H9 (cell line): ENCODE measurements around the gene RPS14. TPM values are rescaled to one million over a fixed set of nuclear protein-coding genes. Genes with fewer than 3 reads are reported as not detected.

Experiments
- DNase-seq: peaks from one replicate; pipeline ENCODE4 v3.0.0-alpha.2; 2017
- H2AFZ ChIP-seq: one replicate; pipeline ENCODE4 v1.6.1; 2013; ENCODE audit warnings: mild to moderate bottlenecking, low read length, control low read depth, moderate library complexity
- H2AK5ac ChIP-seq: 2 replicates; pipeline ENCODE4 v1.6.1; 2013; ENCODE audit warnings: low read length, control low read depth, mixed read lengths; ENCODE audit not compliant: insufficient read length
- H2BK120ac ChIP-seq: one replicate; pipeline ENCODE4 v1.6.1; 2013; ENCODE audit warnings: low read depth, mild to moderate bottlenecking, low read length, control low read depth, inconsistent platforms; ENCODE audit not compliant: poor library complexity, severe bottlenecking
- H2BK12ac ChIP-seq: 2 replicates; pipeline ENCODE4 v1.6.1; 2013; ENCODE audit warnings: low read length, control low read depth, mixed read lengths, low read depth; ENCODE audit not compliant: insufficient read length
- H2BK15ac ChIP-seq: 2 replicates; pipeline ENCODE4 v1.6.1; 2013; ENCODE audit warnings: low read depth, low read length, control low read depth
- H2BK20ac ChIP-seq: one replicate; pipeline ENCODE4 v1.6.1; 2013; ENCODE audit warnings: low read depth, mild to moderate bottlenecking, low read length, control low read depth, inconsistent platforms; ENCODE audit not compliant: poor library complexity, severe bottlenecking
- H2BK5ac ChIP-seq: 2 replicates; pipeline ENCODE4 v1.6.1; 2013; ENCODE audit warnings: low read length, control low read depth, mixed read lengths; ENCODE audit not compliant: insufficient read length
- H3K14ac ChIP-seq: 2 replicates; pipeline ENCODE4 v1.6.1; 2013; ENCODE audit warnings: low read length, control low read depth; ENCODE audit not compliant: insufficient read depth
- H3K18ac ChIP-seq: 2 replicates; pipeline ENCODE4 v1.6.1; 2013; ENCODE audit warnings: low read depth, mild to moderate bottlenecking, mixed read lengths, low read length, control low read depth; ENCODE audit not compliant: insufficient read length
- H3K23ac ChIP-seq: 2 replicates; pipeline ENCODE4 v1.6.1; 2013; ENCODE audit warnings: low read length, control low read depth, mixed read lengths, low read depth; ENCODE audit not compliant: insufficient read length
- H3K23me2 ChIP-seq: 2 replicates; pipeline ENCODE4 v1.6.1; 2013; ENCODE audit warnings: low read depth, mild to moderate bottlenecking, mixed read lengths, low read length, control low read depth; ENCODE audit not compliant: insufficient read length, poor library complexity, severe bottlenecking
- H3K27ac ChIP-seq: 2 replicates; pipeline ENCODE4 v1.5.1; 2013; ENCODE audit warnings: low read length, control low read depth, mixed read lengths, low read depth; ENCODE audit not compliant: insufficient read length
- H3K27me3 ChIP-seq: 2 replicates; pipeline ENCODE4 v1.6.1; 2013; ENCODE audit warnings: low read length, control low read depth, inconsistent platforms; ENCODE audit not compliant: insufficient read depth
- H3K4ac ChIP-seq: 2 replicates; pipeline ENCODE4 v1.6.1; 2013; ENCODE audit warnings: low read depth, mild to moderate bottlenecking, control low read depth, inconsistent platforms, low read length, moderate library complexity
- H3K4me1 ChIP-seq: 2 replicates; pipeline ENCODE4 v1.6.1; 2013; ENCODE audit warnings: low read length, control low read depth, inconsistent platforms; ENCODE audit not compliant: insufficient read depth
- H3K4me2 ChIP-seq: 2 replicates; pipeline ENCODE4 v1.6.1; 2013; ENCODE audit warnings: low read length, control low read depth, mixed read lengths; ENCODE audit not compliant: insufficient read length, insufficient read depth
- H3K56ac ChIP-seq: 2 replicates; pipeline ENCODE4 v1.6.1; 2013; ENCODE audit warnings: low read depth, mild to moderate bottlenecking, mixed read lengths, low read length, control low read depth; ENCODE audit not compliant: insufficient read length
- H3K79me1 ChIP-seq: 2 replicates; pipeline ENCODE4 v1.6.1; 2013; ENCODE audit warnings: low read depth, mild to moderate bottlenecking, moderate library complexity, low read length, control low read depth, inconsistent platforms; ENCODE audit not compliant: insufficient read depth, poor library complexity, severe bottlenecking
- H3K79me2 ChIP-seq: 2 replicates; pipeline ENCODE4 v1.6.1; 2013; ENCODE audit warnings: low read length, control low read depth, inconsistent platforms; ENCODE audit not compliant: insufficient read depth
- H3K9ac ChIP-seq: 2 replicates; pipeline ENCODE4 v1.6.1; 2013; ENCODE audit warnings: low read length, control low read depth, mixed read lengths; ENCODE audit not compliant: insufficient read length; ENCODE audit errors: extremely low read depth
- H3K9me3 ChIP-seq: one replicate; pipeline ENCODE4 v1.6.1; 2013; ENCODE audit warnings: low read depth, low read length, inconsistent platforms; ENCODE audit not compliant: control insufficient read depth
- H3T11ph ChIP-seq: one replicate; pipeline ENCODE4 v1.6.1; 2013; ENCODE audit warnings: mild to moderate bottlenecking, low read length, control low read depth, inconsistent platforms
- H4K20me1 ChIP-seq: one replicate; pipeline ENCODE4 v1.6.1; 2013; ENCODE audit not compliant: control insufficient read depth, insufficient read length, insufficient read depth
- H4K5ac ChIP-seq: 2 replicates; pipeline ENCODE4 v1.6.1; 2013; ENCODE audit warnings: low read depth, mild to moderate bottlenecking, mixed read lengths, low read length, control low read depth; ENCODE audit not compliant: insufficient read length
- H4K8ac ChIP-seq: replicated peaks from 2 replicates; pipeline ENCODE4 v1.6.1; 2013; ENCODE audit warnings: low read length, control low read depth, mixed read lengths, low read depth; ENCODE audit not compliant: insufficient read length
- H4K91ac ChIP-seq: 2 replicates; pipeline ENCODE4 v1.6.1; 2013; ENCODE audit warnings: low read depth, mild to moderate bottlenecking, moderate library complexity, mixed read lengths, low read length, control low read depth; ENCODE audit not compliant: insufficient read length
- H3K27ac Mint-ChIP-seq, 3 experiments: 2 replicates in 2 of 3; 3 replicates in 1 of 3; pipeline ENCODE4 v1.8.0; 2020 to 2021; ENCODE audit warnings: mixed read lengths in 3 of 3, mild to moderate bottlenecking in 1 of 3, moderate library complexity in 1 of 3
- H3K27me3 Mint-ChIP-seq: 2 replicates; pipeline ENCODE4 v1.8.0; 2021; ENCODE audit warnings: low read depth, mild to moderate bottlenecking, moderate library complexity, mixed read lengths
- H3K36me3 Mint-ChIP-seq, 3 experiments: 2 replicates in 2 of 3; 3 replicates in 1 of 3; pipeline ENCODE4 v1.8.0; 2020 to 2021; ENCODE audit warnings: low read depth in 3 of 3, mixed read lengths in 3 of 3; ENCODE audit not compliant: insufficient read depth in 1 of 3
- H3K4me1 Mint-ChIP-seq, 2 experiments: 2 replicates each; pipeline ENCODE4 v1.8.0; 2020; ENCODE audit warnings: mixed read lengths in 2 of 2
- H3K4me3 Mint-ChIP-seq, 2 experiments: 2 replicates in 1 of 2; 3 replicates in 1 of 2; pipeline ENCODE4 v1.8.0; 2020 to 2021; ENCODE audit warnings: mild to moderate bottlenecking in 2 of 2, mixed read lengths in 2 of 2, moderate library complexity in 1 of 2
- H3K9me3 Mint-ChIP-seq, 2 experiments: 2 replicates in 1 of 2; 3 replicates in 1 of 2; pipeline ENCODE4 v1.8.0; 2020; ENCODE audit warnings: mild to moderate bottlenecking in 2 of 2, mixed read lengths in 2 of 2, moderate library complexity in 1 of 2
- CTCF ChIP-seq: fragments of 200-600 bp; sonication (generic); conservative IDR thresholded peaks from 3 replicates; pipeline ENCODE4 v1.8.0; 2021; ENCODE audit warnings: antibody characterized with exemption, mild to moderate bottlenecking
- WGBS: extraction: QIAGEN DNeasy Blood & Tissue Kit; methylation state at CpG from one replicate; pipeline ENCODE4 v1.1.7; 2013; ENCODE audit warnings: missing lambda C conversion rate, low lambda C conversion rate, mixed read lengths; ENCODE audit not compliant: insufficient read length; ENCODE audit errors: extremely low coverage; 5-methylcytosine and 5-hydroxymethylcytosine counted together
- total RNA-seq: library from RNA; stranded (reverse); gene quantifications from 2 replicates; pipeline ENCODE4 v1.2.1, GENCODE V29; 2021

RPS14 gene
- total RNA-seq, 1 experiment from 2014 or later: 2,533 TPM

- no peak overlapping the region for H3K18ac ChIP-seq
- no peak for TF ChIP-seq CTCF
- H3K27ac Mint-ChIP-seq: peak overlapping the region in 2 of 3 experiments; percentile 53 to 55; a peak in 2 of 7 replicates
Measured at GRCh38 chr5:150407096-150407720, 42.3 kb downstream of the RPS14 start.

More at GRCh38 chr5:150407096-150407720, 42.3 kb downstream of the RPS14 start:
- H2BK12ac ChIP-seq: no peak overlapping the region
- DNase-seq: no peak
- no peaks in the 10 kb centered on the region for H3K79me2 ChIP-seq
- no peak overlapping the region for H3T11ph ChIP-seq
- Mint-ChIP-seq H3K4me1 (peaks cover 26 to 33% of the 10 kb centered on the region in 2 experiments), H3K4me3 (no peak overlapping the region), H3K9me3 (no peaks in the 10 kb centered on the region; a peak in 2 of 5 replicates), H3K27me3 (no peaks in the 10 kb centered on the region), H3K36me3 (peaks cover 5 to 10% (median 5%) of the 10 kb centered on the region in 3 experiments; a peak in 5 of 7 replicates)
- no CpG with 5 or more reads among the region's 13 CpGs for WGBS
- no peak overlapping the region for H4K5ac ChIP-seq
- H2AFZ ChIP-seq: no peak overlapping the region
- H3K56ac ChIP-seq: no peak overlapping the region
- H3K23ac ChIP-seq: no peak overlapping the region
- no peaks in the 10 kb centered on the region for H3K23me2 ChIP-seq
- H3K27ac ChIP-seq: no peak overlapping the region
- H3K27me3 ChIP-seq: no peaks in the 10 kb centered on the region
- H3K4me1 ChIP-seq: peaks cover 3% of the 10 kb centered on the region; the same call in 1 of the 2 replicates
- H2BK5ac ChIP-seq: no peak overlapping the region
- no peak overlapping the region for H4K91ac ChIP-seq
- no peak overlapping the region for H3K9ac ChIP-seq
- H2BK120ac ChIP-seq: no peak overlapping the region
- H2BK20ac ChIP-seq: no peak overlapping the region
- no peak overlapping the region for H3K14ac ChIP-seq
- no peak overlapping the region for H3K4ac ChIP-seq
- H3K9me3 ChIP-seq: no peaks in the 10 kb centered on the region
- no peak overlapping the region for H2AK5ac ChIP-seq
- no peaks in the 10 kb centered on the region for H3K79me1 ChIP-seq
- H4K20me1 ChIP-seq: no peaks in the 10 kb centered on the region
- no peak overlapping the region for H2BK15ac ChIP-seq
- H4K8ac ChIP-seq: no peak overlapping the region
- H3K4me2 ChIP-seq: no peak overlapping the region
